Activated T-cell treated with anti-CD3 and anti-CD28 coated beads, Interleukin-2, amount 50 U/mL, for 24 hours (primary cell): ENCODE results near the gene PSAP.
"Not testable (repeated sequence)": the region's sequence is repeated elsewhere in the genome, so short reads cannot be mapped to it uniquely, and the experiment has no call there.

Experiments used
- DNase-seq: peaks from one replicate; pipeline ENCODE4 v3.0.0-alpha.2; 2020
- H3K27ac Mint-ChIP-seq: 2 replicates; pipeline ENCODE4 v1.8.0; 2020; ENCODE audit warnings: mild to moderate bottlenecking, mixed read lengths
- H3K27me3 Mint-ChIP-seq: 2 replicates; pipeline ENCODE4 v1.8.0; 2020; ENCODE audit warnings: mixed read lengths
- H3K36me3 Mint-ChIP-seq: 2 replicates; pipeline ENCODE4 v1.8.0; 2020; ENCODE audit warnings: low read depth, mixed read lengths
- H3K4me1 Mint-ChIP-seq: 2 replicates; pipeline ENCODE4 v1.8.0; 2020; ENCODE audit warnings: low read depth, mixed read lengths
- H3K4me3 Mint-ChIP-seq: 2 replicates; pipeline ENCODE4 v1.8.0; 2020; ENCODE audit warnings: mild to moderate bottlenecking, moderate library complexity, mixed read lengths
- H3K9me3 Mint-ChIP-seq: 2 replicates; pipeline ENCODE4 v1.8.0; 2020; ENCODE audit warnings: mixed read lengths

PSAP gene

DNA sequence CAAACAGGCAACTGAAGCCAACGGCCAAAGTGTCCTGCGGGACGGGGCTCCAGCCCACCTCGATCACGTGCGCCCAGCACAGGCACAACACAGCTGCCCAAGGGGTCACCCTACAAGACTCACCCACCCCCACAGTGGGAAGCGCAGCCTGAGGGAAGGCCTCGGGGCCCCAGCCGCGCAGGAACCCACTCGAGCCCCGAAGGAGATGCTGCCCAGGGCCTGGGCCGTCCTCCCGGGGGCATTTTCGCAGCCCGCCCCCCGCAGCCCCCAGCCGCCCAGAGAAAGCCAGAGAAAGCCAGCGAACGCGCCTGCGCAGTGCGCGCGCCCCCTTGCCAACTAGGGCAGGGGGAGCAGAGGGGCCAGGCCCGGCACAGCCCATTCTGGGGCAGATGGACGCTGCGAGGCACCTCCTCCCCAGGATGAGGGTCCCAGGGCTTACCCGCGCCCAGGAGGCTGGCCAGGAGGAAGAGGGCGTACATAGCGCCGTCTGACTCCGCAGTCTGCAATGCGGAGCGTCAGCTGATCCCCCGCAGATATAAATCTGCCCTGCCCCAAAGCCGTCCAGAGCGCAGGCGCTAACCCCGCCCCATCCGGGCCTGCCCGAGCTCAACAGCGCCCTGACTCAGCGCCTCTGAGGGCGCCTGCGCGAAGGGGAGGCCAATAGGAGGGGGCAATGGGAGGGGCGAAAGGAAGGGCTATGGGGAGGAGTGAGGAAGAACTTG is at the start of gene PSAP:
TSS of gene PSAP (minus strand) at position 509 of the 722 bp plus-strand sequence. CDS start at position 479, 30 bp downstream.
- H3K36me3 Mint-ChIP-seq: peaks cover 8% of the 10 kb centered on the region
- H3K27ac Mint-ChIP-seq: peak within 1 kb of the TSS; percentile 88
- DNase-seq: peak; percentile 99
- H3K27me3 Mint-ChIP-seq: no peaks in the 10 kb centered on the region
- peaks cover 45% of the 10 kb centered on the region for H3K4me1 Mint-ChIP-seq
- H3K4me3 Mint-ChIP-seq: peak within 1 kb of the TSS; percentile 90
- no peaks in the 10 kb centered on the region for H3K9me3 Mint-ChIP-seq

DNA sequence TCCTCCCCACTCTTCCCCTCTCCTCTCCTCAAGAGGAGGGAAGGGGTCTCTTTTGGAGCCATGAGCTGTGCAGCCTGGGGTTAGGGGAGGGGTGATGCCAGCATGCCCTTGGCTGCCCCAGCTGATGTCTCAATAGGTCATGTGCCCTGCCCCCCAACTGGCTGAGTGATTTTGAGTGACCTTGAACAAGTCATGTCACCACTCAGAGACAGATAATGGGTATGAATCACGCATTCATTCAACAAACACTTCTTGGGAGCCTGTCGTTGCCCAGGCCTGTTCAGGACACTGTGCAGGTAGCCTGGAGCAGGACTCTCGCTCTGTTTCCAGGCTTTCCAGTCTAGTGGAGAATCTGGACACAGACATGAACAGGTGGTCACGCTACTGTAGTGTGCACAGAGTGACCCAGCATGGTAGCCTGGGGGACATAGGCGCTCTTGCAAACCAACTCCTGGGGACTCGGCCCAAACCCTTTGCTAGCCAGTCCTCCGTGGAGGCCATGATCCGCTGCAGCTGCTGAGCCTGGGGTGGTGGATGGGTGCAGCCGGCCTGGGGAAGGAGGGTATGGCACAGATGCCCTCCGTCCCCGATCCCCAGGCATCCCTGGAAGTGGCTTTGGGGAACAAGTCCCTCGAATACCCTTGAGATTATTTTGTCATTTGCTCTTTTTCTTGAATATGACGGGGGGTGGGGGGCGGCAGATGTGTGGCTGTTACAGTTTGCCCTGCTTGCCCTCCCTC is 49.6 kb upstream of the PSAP start:
- H3K27ac Mint-ChIP-seq: no peak overlapping the region
- no peaks in the 10 kb centered on the region for H3K36me3 Mint-ChIP-seq
- H3K4me3 Mint-ChIP-seq: no peak overlapping the region
- no peak for DNase-seq
- no peaks in the 10 kb centered on the region for H3K9me3 Mint-ChIP-seq
- no peaks in the 10 kb centered on the region for H3K4me1 Mint-ChIP-seq
- no peaks in the 10 kb centered on the region for H3K27me3 Mint-ChIP-seq

DNA sequence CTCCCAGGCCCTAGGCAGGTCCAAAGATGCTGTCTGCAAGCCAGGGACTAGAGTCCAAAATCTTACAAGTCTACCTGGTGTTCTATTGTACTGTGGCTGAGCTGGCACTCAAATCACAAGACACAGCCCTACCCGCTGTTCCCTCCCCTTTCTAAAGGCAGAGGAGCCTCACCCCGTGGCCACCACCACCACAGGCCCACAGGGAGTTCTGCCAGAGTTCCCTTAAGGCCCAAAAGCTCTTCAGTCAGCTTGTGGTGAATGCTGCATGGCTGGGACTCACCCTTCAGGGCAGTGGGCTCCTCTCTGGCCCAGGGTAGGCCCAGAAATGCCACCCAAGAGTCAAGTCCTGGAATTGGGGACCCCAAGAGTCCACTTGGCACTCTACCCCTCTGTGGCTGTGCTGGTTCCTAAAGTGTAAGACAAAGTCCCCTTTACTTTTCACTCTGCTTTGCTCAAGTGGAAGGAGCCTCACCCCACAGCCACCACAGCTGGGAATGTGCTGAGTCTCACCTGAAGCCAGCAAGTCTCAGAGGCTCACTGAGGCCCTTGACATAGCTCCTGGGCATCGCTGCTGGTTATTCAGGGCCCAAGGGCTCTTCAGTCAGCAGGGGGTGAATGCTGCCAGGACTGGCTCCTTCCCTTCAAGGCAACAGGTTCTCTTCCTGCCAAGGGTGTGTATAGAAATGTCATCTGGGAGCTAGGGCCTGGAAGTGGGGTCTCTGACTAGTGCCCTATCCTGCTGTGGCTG is 48.8 kb upstream of the PSAP start:
- no peaks in the 10 kb centered on the region for H3K36me3 Mint-ChIP-seq
- no peak overlapping the region for H3K27ac Mint-ChIP-seq
- H3K27me3 Mint-ChIP-seq: no peaks in the 10 kb centered on the region
- H3K4me3 Mint-ChIP-seq: no peak overlapping the region
- no peaks in the 10 kb centered on the region for H3K4me1 Mint-ChIP-seq
- no peak for DNase-seq
- no peaks in the 10 kb centered on the region for H3K9me3 Mint-ChIP-seq

DNA sequence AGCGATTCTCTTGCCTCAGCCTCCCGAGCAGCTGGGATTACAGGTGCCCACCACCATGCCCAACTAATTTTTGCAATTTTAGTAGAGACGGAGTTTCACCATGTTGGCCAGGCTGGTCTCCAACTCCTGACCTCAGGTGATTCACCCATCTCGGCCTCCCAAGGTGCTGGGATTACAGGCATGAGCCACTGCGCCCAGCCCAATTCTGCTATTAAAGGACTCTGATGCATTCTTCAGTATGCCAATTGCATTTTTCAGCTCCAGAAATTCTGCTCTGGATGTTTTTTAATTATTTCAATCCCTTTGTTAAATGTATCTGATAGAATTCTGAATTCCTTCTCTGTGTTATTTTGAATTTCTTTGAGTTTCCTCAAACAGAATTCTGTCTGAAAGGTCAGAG is 47.3 kb upstream of the PSAP start:
- H3K4me1 Mint-ChIP-seq, H3K27ac Mint-ChIP-seq: not testable (repeated sequence)

DNA sequence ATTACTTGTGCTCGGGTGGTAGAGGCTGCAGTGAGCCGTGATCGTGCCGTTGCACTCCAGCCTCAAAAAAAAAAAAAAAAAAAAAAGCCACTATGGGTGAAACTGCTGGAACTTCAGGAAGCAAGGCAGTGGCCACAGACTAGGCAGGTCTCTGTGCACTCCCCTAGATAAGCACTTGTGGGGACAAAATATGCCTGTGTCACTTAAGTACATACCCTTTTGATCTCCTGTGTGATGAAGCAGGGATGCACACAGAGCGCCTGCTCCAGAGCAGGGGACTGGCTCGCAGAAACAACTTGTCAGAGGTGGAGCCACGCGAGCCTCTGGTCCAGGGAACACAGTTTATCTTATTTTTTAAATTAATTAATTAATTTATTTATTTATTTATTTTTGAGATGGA is 42.9 kb upstream of the PSAP start:
- H3K4me3 Mint-ChIP-seq: no peak overlapping the region
- no peaks in the 10 kb centered on the region for H3K36me3 Mint-ChIP-seq
- DNase-seq: no peak
- H3K9me3 Mint-ChIP-seq: no peaks in the 10 kb centered on the region
- peaks cover 12% of the 10 kb centered on the region for H3K27me3 Mint-ChIP-seq
- H3K27ac Mint-ChIP-seq: no peak overlapping the region
- H3K4me1 Mint-ChIP-seq: peaks cover 5% of the 10 kb centered on the region

More for the DNA sequence above, 47.3 kb upstream of the PSAP start:
- not testable (repeated sequence) for H3K36me3 Mint-ChIP-seq, H3K9me3 Mint-ChIP-seq, DNase-seq, H3K4me3 Mint-ChIP-seq, H3K27me3 Mint-ChIP-seq

DNA sequence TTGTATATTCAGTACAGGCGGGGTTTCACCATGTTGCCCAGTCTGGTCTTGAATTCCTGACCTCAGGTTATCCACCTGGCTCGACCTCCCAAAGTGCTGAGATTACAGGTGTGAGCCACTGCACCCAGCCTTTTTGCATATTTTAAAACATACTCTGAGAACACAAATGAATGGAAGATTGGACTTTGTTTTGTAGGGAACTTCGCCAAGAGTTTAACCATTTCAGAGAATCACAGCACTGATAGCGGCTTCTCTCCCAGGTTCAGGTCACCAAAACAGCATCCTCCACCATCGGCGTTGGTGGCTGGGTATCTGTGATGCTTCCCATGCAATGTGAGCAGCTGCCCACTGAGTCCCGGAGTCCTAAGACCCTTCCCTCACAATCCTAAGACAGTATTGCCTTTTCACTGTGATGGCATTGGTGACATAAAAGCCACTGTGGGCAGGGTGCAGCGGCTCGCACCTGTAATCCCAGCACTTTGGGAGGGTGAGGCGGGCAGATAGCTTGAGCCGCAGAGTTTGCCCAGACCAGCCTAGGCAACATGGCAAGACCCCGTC is 42.3 kb upstream of the PSAP start:
- Mint-ChIP-seq H3K4me1 (peaks cover 11% of the 10 kb centered on the region), H3K27ac (no peak overlapping the region)

DNA sequence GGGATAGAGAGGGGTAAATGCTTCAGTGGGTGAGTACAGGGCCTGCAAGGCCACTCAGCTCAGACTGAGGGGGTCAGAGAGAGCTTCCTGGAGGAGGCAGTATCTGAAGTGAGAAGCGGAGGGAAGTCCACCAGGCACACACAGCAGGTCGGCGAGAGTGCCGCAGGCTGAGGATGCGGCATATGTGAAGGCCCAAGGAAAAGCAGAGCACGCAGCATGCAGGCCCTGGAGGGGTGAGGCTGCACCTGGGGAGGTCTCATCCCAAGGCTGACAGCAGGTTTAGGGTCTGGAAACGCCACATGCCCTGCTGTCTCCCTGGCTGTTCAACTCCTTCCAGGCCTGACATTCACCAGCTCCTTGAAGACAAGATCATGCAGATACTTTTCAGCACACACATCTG is 40.4 kb upstream of the PSAP start:
- H3K36me3 Mint-ChIP-seq: no peaks in the 10 kb centered on the region
- no peak overlapping the region for H3K27ac Mint-ChIP-seq
- H3K9me3 Mint-ChIP-seq: no peaks in the 10 kb centered on the region
- H3K4me3 Mint-ChIP-seq: no peak overlapping the region
- peaks cover 17% of the 10 kb centered on the region for H3K27me3 Mint-ChIP-seq
- H3K4me1 Mint-ChIP-seq: peaks cover 11% of the 10 kb centered on the region
- no peak for DNase-seq

More for the DNA sequence above, 42.3 kb upstream of the PSAP start:
- no peak for DNase-seq
- Mint-ChIP-seq H3K9me3 (no peaks in the 10 kb centered on the region), H3K4me3 (no peak overlapping the region), H3K36me3 (no peaks in the 10 kb centered on the region), H3K27me3 (peaks cover 17% of the 10 kb centered on the region)

DNA sequence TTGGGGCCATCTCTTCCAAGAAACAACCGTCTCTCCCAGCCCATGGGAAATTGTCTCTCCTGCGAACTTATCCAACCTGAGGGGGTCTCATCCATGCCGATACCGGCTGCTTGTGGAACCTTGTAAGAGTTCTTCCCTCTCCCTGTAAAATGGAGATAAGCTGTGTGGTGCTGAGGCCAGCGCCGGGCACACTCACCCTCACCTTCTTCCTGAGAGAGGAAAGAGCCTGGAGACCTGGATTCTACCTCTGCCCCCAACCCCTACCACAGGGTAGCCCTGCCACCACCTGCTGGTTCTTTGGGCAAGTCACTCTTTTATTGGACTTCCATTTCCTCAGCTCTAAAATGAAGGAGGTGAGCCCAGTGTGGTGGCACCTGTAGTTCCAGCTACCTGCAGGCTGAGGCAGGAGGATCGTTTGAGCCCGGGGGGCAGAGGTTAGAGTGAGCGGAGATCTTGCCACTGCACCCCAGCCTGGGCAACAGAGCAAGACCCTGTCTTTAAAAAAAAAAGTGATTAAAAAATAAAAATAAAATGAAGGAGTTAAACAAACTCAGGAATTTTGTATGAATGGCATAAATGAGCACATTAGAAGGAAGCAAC is 38.4 kb upstream of the PSAP start:
- no peaks in the 10 kb centered on the region for H3K36me3 Mint-ChIP-seq

DNA sequence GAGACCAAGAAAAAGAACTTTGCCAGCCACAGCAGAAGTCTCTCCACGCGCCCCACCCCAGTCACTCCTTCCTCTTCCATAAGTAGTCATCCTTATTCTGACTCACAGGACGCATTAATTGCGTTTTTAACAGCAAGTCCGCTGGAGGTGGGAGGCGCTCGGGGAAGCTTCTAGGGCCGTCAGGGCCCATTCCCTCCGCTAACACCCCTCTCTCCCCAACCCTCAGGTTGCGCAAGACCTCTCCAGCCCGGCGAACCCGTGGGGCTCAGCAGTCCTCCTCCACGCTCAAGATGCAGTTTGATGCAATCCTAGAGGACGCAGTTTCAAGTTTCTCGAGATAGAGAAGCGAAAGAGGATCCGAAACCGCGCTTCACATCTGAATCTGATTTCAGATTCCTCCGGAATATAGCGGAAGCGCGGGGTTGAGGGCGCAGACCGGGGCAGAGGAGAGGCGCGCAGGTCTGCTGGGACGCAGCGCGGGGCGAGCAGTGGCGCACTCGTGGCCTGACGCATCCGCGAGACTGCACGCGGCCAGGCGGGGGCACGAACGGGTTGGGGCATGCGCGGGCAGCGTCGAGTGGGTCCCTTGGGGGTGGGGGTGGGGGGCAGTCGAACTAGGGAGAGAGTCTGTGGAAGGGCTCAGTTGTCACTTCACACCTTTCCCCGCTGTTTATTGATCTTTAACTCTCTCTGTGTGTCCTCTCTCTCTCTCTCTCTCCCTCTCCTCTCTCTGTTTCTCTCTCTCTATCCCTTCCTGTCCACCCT is 37.8 kb upstream of the PSAP start:
- H3K27ac Mint-ChIP-seq: peak overlapping the region; percentile 78
- no peaks in the 10 kb centered on the region for H3K36me3 Mint-ChIP-seq
- peaks cover 17% of the 10 kb centered on the region for H3K27me3 Mint-ChIP-seq

More for the DNA sequence above, 38.4 kb upstream of the PSAP start:
- Mint-ChIP-seq H3K27ac (peak overlapping the region; percentile 76), H3K27me3 (peaks cover 17% of the 10 kb centered on the region), H3K4me3 (peak overlapping the region; percentile 77), H3K9me3 (no peaks in the 10 kb centered on the region), H3K4me1 (peaks cover 11% of the 10 kb centered on the region)
- peak; percentile 45 for DNase-seq

DNA sequence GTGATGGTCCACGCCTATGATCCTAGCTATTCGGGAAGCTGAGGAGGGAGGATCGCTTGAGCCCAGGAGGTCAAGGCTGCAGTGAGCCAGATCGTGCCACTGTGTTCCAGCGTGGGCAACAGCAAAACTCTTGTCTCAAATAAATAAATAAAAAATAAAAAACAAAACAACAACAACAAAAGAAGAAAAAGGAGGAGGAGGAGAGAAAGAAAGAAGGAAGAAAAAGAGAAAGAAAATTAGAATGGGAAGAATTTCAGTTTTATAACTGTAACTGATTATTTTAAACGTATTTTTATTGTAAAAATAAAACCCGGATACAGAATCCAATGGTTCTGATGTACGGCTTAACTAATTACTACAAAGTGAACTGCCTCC is 37.2 kb upstream of the PSAP start:
- H3K27me3 Mint-ChIP-seq: peaks cover 17% of the 10 kb centered on the region
- DNase-seq: no peak
- no peaks in the 10 kb centered on the region for H3K36me3 Mint-ChIP-seq
- H3K9me3 Mint-ChIP-seq: no peaks in the 10 kb centered on the region
- H3K27ac Mint-ChIP-seq: no peak overlapping the region
- H3K4me1 Mint-ChIP-seq: peaks cover 14% of the 10 kb centered on the region
- peak overlapping the region; percentile 77 for H3K4me3 Mint-ChIP-seq

More for the DNA sequence above, 37.8 kb upstream of the PSAP start:
- peak; percentile 75 for DNase-seq
- Mint-ChIP-seq H3K4me1 (peaks cover 11% of the 10 kb centered on the region), H3K9me3 (no peaks in the 10 kb centered on the region), H3K4me3 (peak overlapping the region; percentile 77)

DNA sequence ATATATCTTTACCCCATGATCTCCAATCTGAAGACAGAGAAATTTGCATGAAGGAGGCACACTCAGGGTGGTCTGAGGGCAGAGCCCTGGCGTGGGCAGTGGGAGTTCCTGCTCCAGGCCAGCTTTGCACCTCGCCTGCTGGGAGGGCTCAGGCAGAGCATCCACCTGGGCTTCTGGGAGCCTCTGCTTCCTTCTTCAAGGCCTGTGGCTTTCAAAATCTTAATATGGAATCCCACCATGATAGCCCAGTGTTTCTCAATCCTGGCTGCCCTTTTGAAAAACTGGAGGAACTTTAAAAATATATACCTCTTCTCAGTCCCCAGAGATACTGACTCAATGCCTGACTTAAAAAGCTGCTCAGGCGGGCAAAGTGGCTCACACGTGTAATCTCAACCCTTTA is 36.7 kb upstream of the PSAP start:
- H3K9me3 Mint-ChIP-seq: no peaks in the 10 kb centered on the region
- H3K27ac Mint-ChIP-seq: no peak overlapping the region
- no peak for DNase-seq

DNA sequence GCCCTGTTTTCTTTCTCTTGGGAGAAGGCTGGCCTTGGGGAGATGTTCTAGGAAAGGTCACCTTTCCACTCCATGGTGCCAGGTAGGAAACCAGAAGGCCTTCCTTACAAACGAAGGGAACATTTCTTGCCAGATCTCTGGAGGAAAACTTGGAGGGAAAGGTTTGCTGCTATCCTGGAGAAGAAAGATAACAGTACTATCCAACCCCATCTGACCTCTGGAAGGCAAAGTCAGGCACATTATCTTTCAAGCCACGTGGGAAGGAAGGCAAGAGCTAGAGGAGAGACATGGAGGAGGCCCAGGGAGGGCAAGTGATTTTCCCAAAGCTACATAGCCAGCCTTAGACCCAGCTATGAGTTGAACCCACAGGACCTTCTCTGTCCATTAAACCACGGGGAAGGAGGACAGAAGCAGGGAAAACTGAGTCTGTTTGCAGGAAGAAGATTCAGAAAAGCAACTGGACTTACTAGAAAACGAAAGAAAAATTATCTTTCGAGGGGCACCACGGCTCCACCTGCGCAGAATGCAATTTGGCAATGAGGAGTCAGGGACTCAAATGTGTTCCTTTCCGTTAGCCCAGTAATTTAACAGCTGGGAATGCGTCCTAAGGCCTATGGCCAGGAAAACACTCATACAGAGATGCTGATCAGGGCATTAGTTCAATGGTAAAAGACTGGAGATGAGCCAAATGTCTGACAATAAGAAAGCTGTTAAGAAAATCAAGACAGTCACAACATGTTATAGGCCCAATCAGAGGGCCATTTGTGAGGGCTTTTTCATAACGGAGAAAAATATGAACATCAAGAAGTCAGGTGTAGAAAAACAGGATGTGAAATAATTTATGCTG is 32.0 kb upstream of the PSAP start:
- Mint-ChIP-seq H3K36me3 (no peaks in the 10 kb centered on the region), H3K27ac (no peak overlapping the region), H3K9me3 (no peaks in the 10 kb centered on the region), H3K27me3 (no peaks in the 10 kb centered on the region), H3K4me1 (peaks cover 18% of the 10 kb centered on the region), H3K4me3 (no peak overlapping the region)
- no peak for DNase-seq

More for the DNA sequence above, 36.7 kb upstream of the PSAP start:
- peaks cover 18% of the 10 kb centered on the region for H3K4me1 Mint-ChIP-seq
- H3K4me3 Mint-ChIP-seq: no peak overlapping the region
- H3K27me3 Mint-ChIP-seq: peaks cover 17% of the 10 kb centered on the region
- H3K36me3 Mint-ChIP-seq: no peaks in the 10 kb centered on the region
